ENCODE measurements around the gene TWSG1. TPM values are rescaled to one million over a fixed set of nuclear protein-coding genes. Genes with fewer than 3 reads are reported as not detected.

TWSG1 gene
- polyA plus RNA-seq, 3 donors = 1.6 to 5.5 (median 3.9) TPM

GRCh38 chr18:9319333-9319732 lies 15.2 kb upstream of the TWSG1 start:
- peaks cover 8 to 12% of the 10 kb centered on the region in 2 donors for H3K4me1 ChIP-seq (ENCODE audit: control insufficient read depth in 1 of 2, insufficient read depth in 2 of 2, low read length in 2 of 2)
- no peaks in the 10 kb centered on the region for H3K36me3 ChIP-seq (replicated peaks in 1 of 2; ENCODE audit: control insufficient read depth in 1 of 2, insufficient read depth in 2 of 2, low read length in 2 of 2)
- no peaks in the 10 kb centered on the region for H3K36me3 Mint-ChIP-seq
- no peak overlapping the region for H3K9ac ChIP-seq (ENCODE audit: insufficient read depth, low read length, poor library complexity, severe bottlenecking)
- peaks cover 0 to 5% (median 1%) of the 10 kb centered on the region in 3 donors for H3K27me3 Mint-ChIP-seq (ENCODE audit: low read depth in 3 of 3)
- H3K4me2 ChIP-seq (replicated peaks; ENCODE audit: extremely low read depth, low read length, poor library complexity, severe bottlenecking) = no peak overlapping the region
- H3K27ac ChIP-seq (ENCODE audit: low read depth in 1 of 2, low read length in 2 of 2) = no peak overlapping the region
- peaks cover 16% of the 10 kb centered on the region for H3K4me1 Mint-ChIP-seq
- intact Hi-C loops (cut with micrococcal nuclease) = no loop called here
- no peak overlapping the region for H2AFZ ChIP-seq (ENCODE audit: insufficient read depth, low read depth, low read length, poor library complexity, severe bottlenecking)
- TF ChIP-seq CTCF (IDR thresholded peaks at IDR 0.05) = no peak
- peaks cover 0 to 7% of the 10 kb centered on the region in 2 donors for H3K9me3 ChIP-seq (replicated peaks in 1 of 2; ENCODE audit: control insufficient read depth in 1 of 2, insufficient read depth in 1 of 2, low read length in 2 of 2)
- DNase-seq = no peak
- no peaks in the 10 kb centered on the region for H4K20me1 ChIP-seq (ENCODE audit: insufficient read depth, low read length)
- H3K9me3 Mint-ChIP-seq = peaks cover 6 to 20% (median 11%) of the 10 kb centered on the region in 7 donors
- H3K4me3 Mint-ChIP-seq = no peak overlapping the region
- no peaks in the 10 kb centered on the region for H3K27me3 ChIP-seq (ENCODE audit: control insufficient read depth in 2 of 2, insufficient read depth in 2 of 2, low read length in 2 of 2)
- H3K79me2 ChIP-seq (ENCODE audit: insufficient read depth, low read length) = no peaks in the 10 kb centered on the region
- no CpG with 5 or more reads among the region's 1 CpG for WGBS (ENCODE audit: insufficient coverage)
- no peak overlapping the region for H3K27ac Mint-ChIP-seq
- H3K4me3 ChIP-seq (replicated peaks in 1 of 3; ENCODE audit: low read depth in 2 of 3, low read length in 3 of 3) = no peak overlapping the region

- no peak overlapping the region for H3K27ac ChIP-seq (ENCODE audit: low read depth in 1 of 2, low read length in 2 of 2)
- H3K79me2 ChIP-seq (ENCODE audit: insufficient read depth, low read length) = no peaks in the 10 kb centered on the region
- peaks cover 8 to 12% of the 10 kb centered on the region in 2 donors for H3K4me1 ChIP-seq (ENCODE audit: control insufficient read depth in 1 of 2, insufficient read depth in 2 of 2, low read length in 2 of 2)
- Mint-ChIP-seq H3K9me3 (peaks cover 6 to 11% (median 8%) of the 10 kb centered on the region in 7 donors), H3K4me1 (peaks cover 16% of the 10 kb centered on the region), H3K27ac (no peak overlapping the region), H3K4me3 (no peak overlapping the region), H3K27me3 (ENCODE audit: low read depth in 3 of 3) (peaks cover 0 to 5% (median 1%) of the 10 kb centered on the region in 3 donors), H3K36me3 (no peaks in the 10 kb centered on the region)
- peaks cover 0 to 7% of the 10 kb centered on the region in 2 donors for H3K9me3 ChIP-seq (replicated peaks in 1 of 2; ENCODE audit: control insufficient read depth in 1 of 2, insufficient read depth in 1 of 2, low read length in 2 of 2)
- TF ChIP-seq CTCF (IDR thresholded peaks at IDR 0.05) = no peak
- no peaks in the 10 kb centered on the region for H3K36me3 ChIP-seq (replicated peaks in 1 of 2; ENCODE audit: control insufficient read depth in 1 of 2, insufficient read depth in 2 of 2, low read length in 2 of 2)
- no peaks in the 10 kb centered on the region for H3K27me3 ChIP-seq (ENCODE audit: control insufficient read depth in 2 of 2, insufficient read depth in 2 of 2, low read length in 2 of 2)
- intact Hi-C loops (cut with micrococcal nuclease) = loop anchor here in 1 of 2 donors (10.0 kb wide), 1 partner anchor 246 kb away; no protein-coding TSS in a partner anchor
- H3K9ac ChIP-seq (ENCODE audit: insufficient read depth, low read length, poor library complexity, severe bottlenecking) = no peak overlapping the region
- H4K20me1 ChIP-seq (ENCODE audit: insufficient read depth, low read length) = no peaks in the 10 kb centered on the region
- no peak overlapping the region for H2AFZ ChIP-seq (ENCODE audit: insufficient read depth, low read depth, low read length, poor library complexity, severe bottlenecking)
- no peak for DNase-seq
- H3K4me2 ChIP-seq (replicated peaks; ENCODE audit: extremely low read depth, low read length, poor library complexity, severe bottlenecking) = no peak overlapping the region
- WGBS (ENCODE audit: insufficient coverage) = no CpG with 5 or more reads among the region's 4 CpGs
- H3K4me3 ChIP-seq (replicated peaks in 1 of 3; ENCODE audit: low read depth in 2 of 3, low read length in 3 of 3) = no peak overlapping the region
Observed at GRCh38 chr18:9321017-9321452, 13.5 kb upstream of the TWSG1 start.

All from CD14-positive monocyte (primary cell).